ENCODE data around the gene PLEKHF1.

GRCh38 chr19:29708554-29709439 is 43.5 kb downstream of the PLEKHF1 start:
- TF ChIP-seq CTCF (conservative IDR thresholded peaks at IDR 0.05 in 1 of 2, IDR thresholded peaks at IDR 0.05 in 1 of 2; ENCODE audit: low read depth in 1 of 2, low read length in 2 of 2), result no peak
- TF ChIP-seq EZH2 (IDR thresholded peaks at IDR 0.05; ENCODE audit: low read length, missing control alignments), result no peak

Data from fibroblast of lung (primary cell).